HG02885 (cell line): ENCODE data around the gene RBMS1.
"Not testable (repeated sequence)": the region's sequence is repeated elsewhere in the genome, so short reads cannot be mapped to it uniquely, and the experiment has no call there.

ENCODE experiments used
- ATAC-seq: cut with Tn5 transposase; IDR thresholded peaks from one replicate; pipeline ENCODE4 v1.9.1; 2021; ENCODE audit warnings: mild to moderate bottlenecking; ENCODE audit not compliant: unreplicated experiment, poor library complexity

Gene RBMS1

DNA sequence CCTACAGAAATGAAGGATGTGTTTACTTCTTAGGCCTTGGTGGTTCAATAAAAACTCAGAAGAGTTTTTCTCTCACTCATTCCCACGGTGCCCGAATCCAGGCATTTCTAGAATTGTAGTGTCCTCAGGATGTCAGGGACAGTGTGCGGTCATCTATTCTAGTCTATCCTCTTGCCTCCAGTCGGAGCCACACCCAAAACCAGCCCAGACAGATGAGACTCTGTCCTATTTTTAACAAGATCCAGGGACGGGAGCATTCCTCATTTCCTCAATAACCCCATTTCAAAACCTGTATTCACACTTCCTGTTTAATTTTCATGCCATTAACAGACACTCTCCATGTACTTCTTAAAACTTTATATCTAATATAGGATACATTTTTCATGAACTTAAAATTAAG is 11.6 kb upstream of the RBMS1 start:
- no peak for ATAC-seq

DNA sequence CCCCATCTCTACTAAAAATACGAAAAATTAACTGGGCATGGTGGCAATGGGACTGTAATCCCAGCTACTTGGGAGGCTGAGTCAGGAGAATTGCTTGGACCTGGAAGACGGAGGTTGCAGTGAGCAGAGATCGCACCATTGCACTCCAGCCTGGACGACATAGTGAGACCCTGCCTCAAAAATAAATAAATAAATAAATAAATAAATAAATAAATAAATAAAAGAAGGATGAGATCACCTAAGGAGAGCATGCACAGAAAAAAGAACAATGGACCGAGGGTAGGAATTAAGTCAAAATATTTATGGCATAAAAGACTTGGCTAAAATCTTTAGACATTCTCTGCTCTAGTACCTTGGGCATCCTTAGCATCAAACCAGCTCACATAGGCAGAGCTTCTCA is 8.9 kb upstream of the RBMS1 start:
- ATAC-seq = no peak

DNA sequence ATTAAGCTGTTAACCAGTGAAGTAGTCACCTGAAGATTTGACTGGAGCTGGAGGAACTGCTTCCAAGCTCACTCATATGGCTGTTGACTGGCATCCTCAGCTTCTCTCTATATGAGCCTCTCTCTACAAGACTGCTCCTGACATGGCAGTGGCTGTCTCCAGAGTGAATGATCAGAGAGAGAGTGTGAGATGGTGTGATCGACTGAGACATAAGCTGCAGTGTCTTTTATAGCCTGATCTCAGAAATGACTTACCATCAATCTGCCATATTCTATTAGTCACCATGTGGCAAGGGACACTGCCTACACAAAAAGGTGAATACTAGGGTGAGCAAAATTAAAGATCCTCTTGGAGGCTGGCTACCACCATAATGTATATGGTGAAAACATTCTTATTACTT is 7.8 kb upstream of the RBMS1 start:
- ATAC-seq = no peak

DNA sequence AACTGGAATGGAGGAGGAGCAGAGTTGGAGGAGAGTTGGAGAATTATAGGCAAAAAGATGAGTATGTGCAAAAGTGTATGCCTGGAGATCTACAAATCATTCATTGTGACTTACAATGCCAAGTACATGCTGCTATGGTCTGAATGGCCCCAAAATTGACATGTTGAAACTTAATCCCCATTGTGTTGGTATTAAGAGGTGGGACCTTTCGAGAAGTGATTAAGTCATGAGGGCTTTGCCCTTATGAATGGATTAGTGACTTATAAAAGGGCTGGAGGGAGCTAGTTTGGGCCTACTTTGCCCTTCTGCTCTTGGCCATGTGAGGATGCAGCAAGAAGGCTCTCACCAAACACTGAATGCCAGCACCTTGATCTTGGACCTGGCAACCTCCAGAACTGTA is 6.3 kb upstream of the RBMS1 start:
- ATAC-seq = no peak

DNA sequence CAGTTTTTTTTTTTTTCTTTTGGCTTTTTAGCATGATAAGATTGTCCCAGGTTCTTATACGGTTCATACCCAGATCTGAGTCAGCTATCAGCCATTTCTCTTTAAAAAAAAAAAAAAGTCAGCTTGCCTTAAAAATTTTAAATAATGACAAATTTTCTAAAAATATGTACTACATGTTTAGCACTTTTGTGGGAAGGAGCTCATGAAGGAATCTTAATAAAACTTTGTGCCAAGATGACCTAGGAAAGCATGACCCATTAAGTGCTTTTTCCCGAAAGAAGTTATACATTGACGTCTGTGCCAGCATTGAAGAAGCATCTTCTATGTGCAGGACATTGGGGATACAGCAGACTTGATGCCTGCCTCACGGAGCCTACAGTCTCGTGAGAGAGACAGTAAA is 4.5 kb upstream of the RBMS1 start:
- no peak for ATAC-seq

DNA sequence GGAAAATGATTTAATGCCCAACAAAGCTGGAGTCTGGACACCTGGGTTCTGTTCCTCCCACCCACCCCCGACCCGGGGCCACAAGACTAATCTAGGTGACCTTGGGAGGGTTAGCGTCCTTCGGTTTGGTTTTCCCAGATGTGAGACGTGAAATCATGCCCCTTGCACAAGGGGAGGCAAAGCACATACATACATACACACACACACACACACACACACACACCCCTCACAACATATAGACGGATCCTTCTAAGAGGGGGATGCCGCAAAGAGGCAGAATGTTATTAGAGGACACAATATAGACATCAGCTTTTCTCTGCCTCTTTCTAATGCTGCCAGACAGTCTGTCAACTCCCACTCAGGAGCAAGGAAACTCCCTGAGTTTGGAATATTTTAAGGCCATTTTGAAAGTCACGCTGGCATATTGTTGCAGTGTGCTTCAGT is 616 bp upstream of the RBMS1 start:
- no peak for ATAC-seq

DNA sequence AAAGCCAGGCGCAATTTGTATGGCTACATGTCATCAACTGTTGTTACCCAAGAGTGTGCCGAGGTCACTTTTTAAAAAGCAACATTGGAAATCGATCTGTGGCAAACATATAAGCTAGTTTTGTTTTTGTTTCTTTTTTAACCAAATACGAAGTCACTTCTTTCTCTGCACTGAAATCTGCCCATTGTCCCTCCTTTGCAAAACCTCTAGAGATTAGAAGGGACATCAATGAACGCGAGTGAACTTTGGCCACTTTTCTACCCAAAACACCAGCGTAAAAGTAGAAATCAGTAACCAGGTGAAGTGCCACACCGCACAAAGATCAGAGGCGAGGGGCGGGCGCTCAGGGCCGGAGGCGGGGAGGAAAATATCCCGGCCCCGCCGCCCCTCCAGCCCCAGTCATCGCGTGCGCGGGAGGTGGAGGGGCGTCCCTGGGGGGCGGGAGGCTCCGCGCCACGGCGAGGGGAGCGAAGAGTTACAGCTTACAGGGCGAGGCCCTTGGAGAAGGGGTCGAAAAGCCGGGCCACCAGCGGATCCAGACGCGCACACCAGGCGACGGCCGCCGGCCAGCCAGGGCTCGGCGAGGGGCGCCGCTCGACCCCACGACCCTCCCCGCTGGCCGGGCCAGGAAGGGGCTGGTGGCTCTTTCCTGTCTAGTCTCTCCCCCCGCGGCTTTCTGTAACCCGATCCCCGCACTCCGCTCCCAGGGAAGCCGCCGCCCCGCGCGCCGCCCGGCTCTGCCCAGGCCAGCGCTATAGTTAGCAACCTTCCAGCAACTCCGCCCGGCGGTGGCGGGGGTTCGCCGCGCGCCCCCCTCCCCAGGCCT is 993 bp downstream of the RBMS1 start:
- ATAC-seq = peak; percentile 37

DNA sequence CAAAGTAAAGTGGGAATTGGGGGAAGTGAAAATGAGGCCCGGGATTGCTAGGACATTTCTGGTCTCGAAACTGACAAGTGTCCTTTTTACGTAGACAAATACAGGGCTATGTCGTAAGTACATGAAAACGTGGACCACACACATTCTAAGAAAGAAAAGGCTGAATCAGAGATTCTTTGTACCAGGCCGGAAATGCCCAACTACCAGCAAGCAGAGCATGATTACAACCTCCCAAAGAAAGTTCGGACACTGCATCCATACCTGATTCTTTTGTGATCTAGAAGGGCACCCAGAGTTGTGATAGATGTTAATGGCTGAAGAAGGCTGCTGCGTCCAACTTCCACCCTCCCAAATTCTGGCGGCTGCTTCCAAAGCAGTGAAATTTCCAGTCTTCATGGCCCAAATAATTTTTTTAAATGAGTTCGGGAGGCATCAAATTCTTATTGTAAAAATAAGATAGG is 1.7 kb downstream of the RBMS1 start:
- ATAC-seq = no peak

DNA sequence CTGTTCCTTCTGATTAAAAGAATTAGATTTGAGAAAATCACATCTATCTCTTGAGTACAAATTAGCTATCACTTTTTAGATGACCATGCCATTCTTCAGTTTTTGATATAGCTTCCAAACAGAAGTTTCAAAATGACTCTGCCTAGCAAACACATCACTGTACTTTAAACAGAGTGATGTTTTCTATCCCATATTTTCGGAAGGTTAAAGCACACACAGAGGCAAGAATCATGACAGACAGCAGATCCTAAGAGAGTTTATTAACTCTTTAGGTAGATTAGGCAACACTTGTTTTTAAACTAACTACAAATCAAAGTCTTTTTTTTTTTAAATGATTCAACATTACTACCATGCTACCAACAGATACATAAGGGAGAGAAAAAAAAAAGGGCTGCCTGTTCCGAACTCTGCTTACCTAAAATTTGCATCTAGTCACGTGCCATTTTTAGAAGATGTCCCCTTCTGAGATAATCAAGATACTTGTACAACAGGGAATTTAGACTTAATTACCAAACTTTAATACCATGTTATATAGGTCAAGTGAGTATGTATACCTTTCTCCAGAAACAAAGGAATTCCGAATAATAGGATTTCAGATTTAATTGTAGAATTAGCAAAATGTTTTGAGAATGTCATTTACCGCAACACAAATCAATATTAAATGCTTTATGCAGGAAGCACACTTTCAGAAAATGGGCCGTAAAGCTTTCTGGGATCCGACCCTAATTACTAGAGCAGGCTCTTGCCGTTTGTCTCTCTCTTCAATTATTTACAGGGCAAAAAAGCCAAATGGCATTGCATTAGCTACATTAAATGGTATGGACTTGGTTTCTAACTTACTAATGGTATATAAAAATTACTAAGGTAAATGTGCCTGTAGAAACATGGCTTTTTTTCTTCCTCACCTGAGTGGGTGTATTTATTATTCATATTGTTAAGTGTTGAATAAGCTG is 2.6 kb downstream of the RBMS1 start:
- ATAC-seq = no peak

DNA sequence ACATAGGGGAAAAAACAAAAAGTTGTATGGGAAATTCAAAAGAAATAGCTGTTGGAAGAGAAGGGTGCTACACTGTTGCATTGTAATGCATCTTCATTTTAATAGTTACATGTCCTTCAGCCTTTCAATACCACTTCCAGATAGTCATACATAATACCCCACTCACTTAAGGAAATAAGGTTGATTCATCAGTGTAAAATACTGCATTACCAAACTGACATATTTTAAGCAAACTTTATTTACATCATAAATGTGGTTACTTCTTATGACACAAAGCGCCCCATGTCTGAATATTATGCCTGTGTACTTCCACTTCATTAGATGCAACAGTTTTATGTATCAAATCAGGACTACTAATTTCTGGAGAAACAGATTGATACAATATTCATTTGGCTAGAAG is 4.5 kb downstream of the RBMS1 start:
- no peak for ATAC-seq

DNA sequence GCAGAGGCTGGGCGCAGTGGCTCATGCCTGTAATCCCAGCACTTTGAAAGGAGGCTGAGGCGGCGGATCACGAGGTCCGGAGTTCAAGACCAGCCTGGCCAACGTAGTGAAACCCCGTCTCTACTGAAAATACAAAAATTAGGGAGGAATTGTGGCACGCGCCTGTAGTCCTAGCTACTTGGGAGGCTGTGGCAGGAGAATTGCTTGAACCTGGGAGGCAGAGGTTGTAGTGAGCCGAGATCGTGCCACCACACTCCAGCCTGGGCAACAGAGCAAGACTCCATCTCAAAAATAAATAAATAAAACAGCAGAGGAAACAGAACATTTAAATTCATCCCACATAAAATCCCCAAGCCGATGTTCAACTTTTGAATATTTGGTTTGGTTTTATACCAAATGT is 5.3 kb downstream of the RBMS1 start:
- ATAC-seq = not testable (repeated sequence)

DNA sequence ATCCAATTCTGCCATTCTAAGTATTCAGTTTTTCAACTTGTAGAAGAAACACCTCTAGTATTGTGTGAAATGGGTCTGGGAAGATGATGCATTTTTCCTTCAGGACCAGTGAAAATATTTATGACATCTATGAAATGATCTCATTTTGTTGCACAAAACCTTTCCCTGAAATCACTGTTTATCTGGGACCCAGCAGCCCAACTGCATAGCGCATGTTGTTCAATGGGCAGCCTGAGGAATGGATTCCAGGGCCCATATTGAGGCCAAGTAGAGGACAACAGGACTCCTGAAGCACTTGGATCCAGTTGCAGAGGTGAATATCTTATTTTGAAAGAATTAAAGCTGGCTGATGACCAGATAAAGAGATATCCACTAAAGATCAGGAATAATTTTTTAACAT is 7.3 kb downstream of the RBMS1 start:
- ATAC-seq = no peak

DNA sequence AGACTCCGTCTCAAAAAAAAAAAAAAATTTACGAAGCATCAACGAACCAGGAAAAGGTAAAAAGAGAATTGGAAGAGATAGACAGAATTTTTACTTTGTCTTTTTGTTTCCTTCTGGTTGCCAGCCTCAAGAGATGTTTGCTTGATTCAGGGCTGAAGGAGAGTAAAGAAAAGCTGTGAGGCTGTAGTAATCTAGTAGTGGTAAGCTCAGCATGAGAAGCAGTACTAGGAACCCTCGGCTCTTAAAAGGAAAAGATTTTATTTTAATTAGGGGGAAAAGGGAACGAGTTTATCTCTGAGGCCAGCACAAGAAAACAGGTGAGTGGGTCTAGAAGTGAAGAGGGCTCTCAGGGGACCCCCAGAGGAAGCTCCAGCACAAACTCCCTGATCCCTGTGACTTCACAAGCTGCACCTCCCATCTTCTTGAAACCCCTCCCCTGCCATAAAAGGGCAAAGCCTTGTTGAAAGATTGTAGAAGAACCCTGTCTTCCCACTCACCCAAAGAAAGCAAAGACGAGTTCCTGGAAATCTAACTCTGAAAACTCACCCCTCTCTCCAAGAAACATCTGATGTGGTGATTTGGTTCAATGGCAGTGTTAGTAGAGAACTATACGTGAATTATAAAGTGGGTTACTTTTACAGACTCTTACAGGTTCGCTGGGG is 8.6 kb downstream of the RBMS1 start:
- ATAC-seq = no peak

DNA sequence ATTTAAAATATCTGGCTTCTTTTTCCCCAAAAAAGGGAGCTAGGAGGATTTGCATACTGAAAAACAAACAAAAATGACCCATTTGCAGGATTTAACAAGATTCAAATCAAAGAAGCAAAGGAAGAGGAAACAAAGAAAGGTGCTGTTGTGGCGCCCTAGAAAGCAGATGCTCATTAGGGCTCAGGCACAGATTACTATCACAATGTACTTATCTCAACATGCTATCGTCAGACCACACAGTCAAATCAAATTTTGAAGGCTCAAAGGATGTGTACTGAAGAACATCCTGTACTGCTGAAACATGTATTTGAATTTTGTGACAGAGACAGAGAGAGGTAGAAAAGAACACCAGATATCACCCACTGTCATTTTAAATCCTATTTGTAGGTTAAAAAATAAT is 10.9 kb downstream of the RBMS1 start:
- no peak for ATAC-seq

DNA sequence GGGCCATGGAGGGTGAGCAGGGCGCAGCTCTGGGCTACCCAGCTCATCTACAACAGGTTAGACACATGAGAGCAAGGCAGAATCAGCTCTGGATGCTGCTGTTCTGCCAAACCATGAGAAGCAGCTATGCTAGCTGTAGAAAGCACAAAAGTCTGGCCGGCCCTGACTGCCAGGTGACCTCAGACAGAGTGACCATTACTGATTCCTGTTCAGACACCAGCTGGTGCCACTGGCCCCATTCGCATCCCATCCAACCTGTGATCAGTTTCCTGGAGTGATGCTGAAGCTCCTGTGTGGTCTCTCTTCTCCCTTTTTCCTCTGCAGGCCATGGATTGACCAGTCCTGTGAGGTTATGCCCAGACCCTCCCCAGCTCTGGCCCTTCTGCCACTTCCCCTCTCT is 14.3 kb downstream of the RBMS1 start:
- no peak for ATAC-seq

DNA sequence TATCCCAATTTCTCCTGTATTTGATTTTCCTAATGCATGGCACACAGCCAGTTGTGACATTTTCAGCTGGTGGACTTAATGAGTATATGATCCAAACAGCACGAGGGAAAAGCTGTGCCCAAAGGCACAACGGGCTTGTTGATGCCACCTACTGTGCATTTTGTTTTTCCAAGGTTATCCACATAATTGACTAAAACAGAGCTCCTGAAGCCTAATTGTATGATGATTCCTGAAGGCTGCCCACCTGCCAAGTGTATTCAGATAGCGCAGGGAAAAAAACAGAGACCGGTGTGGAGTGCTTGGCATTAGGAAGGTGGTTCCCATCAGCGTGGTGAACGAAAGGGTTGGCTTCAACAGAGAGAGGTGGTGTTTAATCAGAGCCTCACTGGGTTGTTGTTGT is 14.9 kb downstream of the RBMS1 start:
- no peak for ATAC-seq

DNA sequence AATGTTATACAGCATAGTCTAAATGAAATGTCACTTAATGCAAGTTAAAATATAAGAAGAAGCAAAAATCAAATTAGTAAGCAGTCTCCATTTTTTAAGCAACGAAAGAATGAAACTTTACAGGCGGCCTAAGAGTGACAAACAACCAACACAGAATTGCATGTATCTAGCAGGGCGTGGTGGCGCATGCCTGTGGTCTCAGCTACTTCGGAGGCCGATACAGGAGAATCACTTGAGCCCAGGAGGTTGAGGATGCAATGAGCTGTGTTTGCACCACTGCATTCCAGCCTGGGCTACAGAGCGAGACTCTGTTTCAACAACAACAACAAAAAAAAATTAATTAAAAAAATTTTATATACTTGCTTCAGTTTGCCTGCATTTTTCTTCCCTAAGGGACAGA is 16.6 kb downstream of the RBMS1 start:
- no peak for ATAC-seq

DNA sequence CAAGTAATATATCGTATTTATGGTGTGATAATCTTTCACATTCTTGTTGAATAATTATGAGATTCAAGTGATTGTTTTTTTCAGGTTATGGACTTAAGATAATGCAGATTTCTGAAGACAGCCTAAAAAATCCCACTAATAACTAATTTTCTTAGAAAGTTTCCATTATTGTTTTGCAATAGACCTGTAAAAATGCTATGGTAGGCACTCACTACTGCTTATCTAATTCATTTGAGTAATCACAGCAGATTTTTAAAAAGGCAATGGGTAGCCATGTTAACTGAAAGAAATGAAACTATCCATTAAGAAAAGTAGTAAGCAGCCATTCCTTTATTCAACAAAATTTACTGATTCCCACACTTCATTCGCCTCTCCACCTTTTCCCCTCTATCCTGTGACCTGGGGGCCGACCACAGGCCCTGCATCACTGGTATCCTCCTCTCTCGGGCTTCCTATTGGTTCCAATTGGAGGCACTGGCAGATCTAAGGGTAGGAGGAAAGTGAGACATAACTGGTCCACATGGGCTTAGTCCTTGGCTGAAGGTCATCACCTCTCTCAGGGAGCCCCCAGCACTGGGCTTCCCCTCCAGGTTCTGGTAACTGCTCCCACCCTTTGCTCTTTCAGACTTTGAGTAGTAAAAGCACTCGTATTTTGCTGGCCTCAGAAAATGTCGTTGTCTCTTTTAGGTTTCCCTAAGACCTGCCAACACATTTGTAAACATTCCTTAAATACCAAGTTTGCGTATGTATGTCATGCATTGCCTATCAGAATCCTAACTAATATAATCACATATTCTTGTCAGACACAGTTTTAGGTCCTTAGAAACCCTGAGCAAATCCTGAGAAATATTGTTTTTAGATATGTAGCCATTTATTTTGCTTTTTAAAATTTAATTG is 18.5 kb downstream of the RBMS1 start:
- no peak for ATAC-seq

DNA sequence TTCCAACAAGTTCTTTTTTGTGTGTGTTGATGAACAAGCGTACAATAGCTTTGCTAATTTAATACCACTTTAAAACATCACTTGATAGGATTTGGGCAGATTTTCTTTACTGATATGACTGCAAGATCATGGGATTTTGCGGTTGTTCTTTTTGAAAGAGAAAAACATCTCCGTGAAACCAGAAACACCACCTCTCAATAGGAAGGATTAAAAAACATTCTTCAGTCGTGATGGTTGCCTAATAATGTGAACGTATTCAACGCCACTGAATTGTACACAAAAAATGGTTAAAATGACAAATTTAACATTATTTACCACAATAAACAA is 19.3 kb downstream of the RBMS1 start:
- no peak for ATAC-seq
